Measurements from ENCODE around the gene ROCK2. TPM values are rescaled to one million over a fixed set of nuclear protein-coding genes. Genes with fewer than 3 reads are reported as not detected.
A peak's percentile ranks its signal among the peaks of the same experiment; 100 is the strongest.

Gene ROCK2
- total and polyA plus RNA-seq, 2 of the 13 experiments (the other 11 are each of a cell fraction or from before 2014, with no cell fraction given) = 38.1 to 119 TPM

GRCh38 chr2:11368059-11368572 lies 23.7 kb upstream of the ROCK2 start (continued):
- TF ChIP-seq ZBTB38 (CRISPR knock-in tag; IDR thresholded peaks at IDR 0.05) = peak; percentile 78
- TF ChIP-seq TGIF2 (CRISPR knock-in tag; IDR thresholded peaks at IDR 0.05) = 0 out of 2 replicates have a peak, but pooled peaks have one; percentile 14

GRCh38 chr2:11367170-11367730 lies 22.8 kb upstream of the ROCK2 start:
- intact Hi-C loops (cut with micrococcal nuclease; ENCODE audit: unreplicated experiment) = loop anchor here (10.0 kb wide), 1 partner anchor 168 kb away; the partner anchor contains the start of gene GREB1
- 91% methylated on average over 1 of the region's 1 CpG for WGBS (ENCODE audit: low lambda C conversion rate)
- DNase-seq (ENCODE audit: low spot score) (no peak), FAIRE-seq (no peak), ATAC-seq (no peak)
- Histone ChIP-seq H3K4me2 (ENCODE audit: low read depth, low read length) (0 out of 2 replicates have a peak overlapping the region, but pooled peaks have one; percentile 5), H3K27ac (ENCODE audit: extremely low read length, insufficient read depth, low read length) (no peak overlapping the region), H3K9ac (ENCODE audit: insufficient read depth, low read depth, low read length) (0 out of 2 replicates have a peak overlapping the region, but pooled peaks have one; percentile 4), H3K36me3 (replicated peaks in 1 of 2; ENCODE audit: control insufficient read depth in 1 of 2, insufficient read depth in 2 of 2, low read length in 2 of 2) (no peaks in the 10 kb centered on the region; a peak in 1 of 5 replicates), H2AFZ (ENCODE audit: low read length) (no peak overlapping the region), H3K9me3 (ENCODE audit: low read length) (no peaks in the 10 kb centered on the region), H3K27me3 (ENCODE audit: control insufficient read depth in 1 of 2, insufficient read depth in 2 of 2, low read length in 2 of 2) (no peaks in the 10 kb centered on the region; a peak in 1 of 5 replicates), H3K4me1 (ENCODE audit: insufficient read depth, low read length) (peaks cover 91% of the 10 kb centered on the region), H3K79me2 (ENCODE audit: insufficient read depth, low read length) (peaks cover 27% of the 10 kb centered on the region), H4K20me1 (ENCODE audit: insufficient read depth, low read length) (no peaks in the 10 kb centered on the region), H3K4me3 (replicated peaks in 1 of 3; ENCODE audit: insufficient read depth in 1 of 3, low read depth in 2 of 3, low read length in 3 of 3) (no peak overlapping the region)
- no TSS peak for BruUV-seq (replicated peaks)
- in situ Hi-C loops (cut with HindIII; ENCODE audit: extremely low pct_ligation_motif_present, low pct_unique_long_range_greater_than_20kb) = no loop called here
- CTCF ChIA-PET (ENCODE audit: low intra/inter-chr PET ratio, low total read pairs) = no interaction called here
- 0 out of 2 replicates have a peak, but pooled peaks have one; percentile 3 for TF ChIP-seq SAP130 (CRISPR knock-in tag; IDR thresholded peaks at IDR 0.05; ENCODE audit: low read depth)
- no peak for TF ChIP-seq ZBTB43 (CRISPR knock-in tag; conservative IDR thresholded peaks at IDR 0.05)
- TF ChIP-seq CHD4 (IDR thresholded peaks at IDR 0.05; ENCODE audit: borderline replicate concordance, low read length) = 0 out of 2 replicates have a peak, but pooled peaks have one; percentile 25
- POLR2A ChIA-PET = interaction anchor here (0.9 to 8.3 kb wide), 6 partner anchors 8 to 37 kb away, joined by 5 to 220 read pairs (median 80); partner anchors contain the start of gene ROCK2

Measured in HepG2 (cell line).